Measurements from ENCODE around the gene STK4.

DNA sequence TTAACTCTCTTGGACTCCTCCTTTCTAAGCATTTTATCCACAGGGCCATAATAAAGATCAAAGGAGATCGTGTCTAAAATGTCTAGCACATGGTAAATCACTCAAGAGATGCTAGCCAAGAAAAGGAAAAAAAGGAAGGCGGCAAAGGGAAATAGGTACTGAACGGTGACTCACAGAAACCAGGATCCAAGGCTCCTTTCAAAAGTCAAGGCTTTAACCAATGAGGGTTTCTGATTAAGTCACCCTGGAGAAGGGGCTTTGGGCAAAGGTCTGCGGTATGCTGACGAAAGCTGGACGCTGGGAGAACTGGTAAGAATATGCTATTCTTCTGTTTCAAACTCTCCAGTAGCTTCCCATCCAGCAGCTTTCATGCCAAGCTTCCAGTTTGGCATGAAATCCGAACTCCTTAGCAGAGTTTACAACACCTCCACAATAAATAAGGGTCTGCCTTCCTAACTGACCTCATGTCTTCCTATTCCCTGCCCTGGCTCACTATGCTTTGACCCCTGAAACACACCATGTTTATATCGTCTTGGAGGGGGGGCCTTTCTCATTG is 7.2 kb upstream of the STK4 start:
- TF ChIP-seq, protein P1, sequence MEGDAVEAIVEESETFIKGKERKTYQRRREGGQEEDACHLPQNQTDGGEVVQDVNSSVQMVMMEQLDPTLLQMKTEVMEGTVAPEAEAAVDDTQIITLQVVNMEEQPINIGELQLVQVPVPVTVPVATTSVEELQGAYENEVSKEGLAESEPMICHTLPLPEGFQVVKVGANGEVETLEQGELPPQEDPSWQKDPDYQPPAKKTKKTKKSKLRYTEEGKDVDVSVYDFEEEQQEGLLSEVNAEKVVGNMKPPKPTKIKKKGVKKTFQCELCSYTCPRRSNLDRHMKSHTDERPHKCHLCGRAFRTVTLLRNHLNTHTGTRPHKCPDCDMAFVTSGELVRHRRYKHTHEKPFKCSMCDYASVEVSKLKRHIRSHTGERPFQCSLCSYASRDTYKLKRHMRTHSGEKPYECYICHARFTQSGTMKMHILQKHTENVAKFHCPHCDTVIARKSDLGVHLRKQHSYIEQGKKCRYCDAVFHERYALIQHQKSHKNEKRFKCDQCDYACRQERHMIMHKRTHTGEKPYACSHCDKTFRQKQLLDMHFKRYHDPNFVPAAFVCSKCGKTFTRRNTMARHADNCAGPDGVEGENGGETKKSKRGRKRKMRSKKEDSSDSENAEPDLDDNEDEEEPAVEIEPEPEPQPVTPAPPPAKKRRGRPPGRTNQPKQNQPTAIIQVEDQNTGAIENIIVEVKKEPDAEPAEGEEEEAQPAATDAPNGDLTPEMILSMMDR (IDR thresholded peaks at IDR 0.05) = no peak
- TF ChIP-seq POLR2A (IDR thresholded peaks at IDR 0.05) = no peak

Data from Peyer's patch (tissue), 4 donors.